Stimulated activated CD4-positive, alpha-beta T cell treated with anti-CD3 and anti-CD28 coated beads, TNF-alpha, amount 100 ng/mL, for 4 hours (primary cell): ENCODE measurements around the gene LCMT1.
"Not testable (repeated sequence)": the region's sequence is repeated elsewhere in the genome, so short reads cannot be mapped to it uniquely, and the experiment has no call there.

Experiments
- DNase-seq, 3 experiments: peaks; one replicate each; pipeline ENCODE4 v3.0.0-alpha.2; 2020; ENCODE audit warnings: low read depth in 3 of 3

Gene LCMT1

DNA sequence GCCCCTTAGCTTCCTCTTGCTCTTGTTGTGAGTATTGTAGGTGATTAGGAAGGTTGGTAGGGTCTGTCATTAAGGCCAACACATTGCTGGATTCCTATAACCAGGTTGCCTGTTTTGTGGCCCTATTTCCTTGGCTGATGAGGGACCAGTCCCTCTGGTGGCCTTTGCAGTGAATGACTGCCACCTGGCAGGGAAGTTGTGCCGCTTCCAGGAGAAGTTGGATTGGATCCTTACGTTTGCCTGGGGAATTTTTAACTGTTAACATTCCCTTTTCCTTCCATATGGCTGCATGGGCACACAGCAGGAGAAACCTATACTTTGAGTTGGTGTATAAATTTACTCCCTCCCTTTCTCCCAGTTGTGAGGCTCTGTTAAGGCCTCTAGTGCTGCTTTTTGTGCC is 32.4 kb downstream of the LCMT1 start:
- DNase-seq, result no peak

DNA sequence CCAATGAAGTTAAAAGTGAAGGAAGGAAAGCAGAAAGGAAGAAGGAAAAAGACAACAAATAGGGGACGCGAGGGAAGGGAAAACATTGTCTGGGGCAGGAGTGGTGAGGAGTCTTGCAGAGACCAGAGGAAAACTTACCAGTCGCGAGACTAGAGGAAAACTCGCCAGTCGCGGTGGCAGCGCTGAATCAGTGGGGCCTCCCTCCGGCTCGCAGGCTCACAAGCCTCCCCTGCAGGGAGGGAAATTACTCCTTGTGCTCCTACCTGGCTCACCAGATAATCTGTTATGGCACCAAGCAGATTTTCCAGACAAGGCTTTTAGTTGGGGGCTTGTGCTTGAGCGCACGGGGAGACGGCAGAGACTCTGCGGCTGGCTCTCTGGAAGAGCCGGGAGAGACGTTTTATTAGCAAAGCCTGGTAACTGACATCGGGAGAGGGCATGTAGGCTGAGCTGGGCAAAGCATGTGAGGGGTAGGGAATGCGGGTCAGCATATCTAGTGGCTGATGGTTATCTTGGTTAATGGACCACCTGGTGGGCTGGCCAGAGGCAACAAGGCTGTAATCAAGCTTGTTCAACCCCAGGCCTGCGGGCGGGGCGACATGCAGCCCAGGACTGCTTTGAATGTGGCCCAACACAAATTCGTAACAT is 37.1 kb downstream of the LCMT1 start:
- no peak for DNase-seq

DNA sequence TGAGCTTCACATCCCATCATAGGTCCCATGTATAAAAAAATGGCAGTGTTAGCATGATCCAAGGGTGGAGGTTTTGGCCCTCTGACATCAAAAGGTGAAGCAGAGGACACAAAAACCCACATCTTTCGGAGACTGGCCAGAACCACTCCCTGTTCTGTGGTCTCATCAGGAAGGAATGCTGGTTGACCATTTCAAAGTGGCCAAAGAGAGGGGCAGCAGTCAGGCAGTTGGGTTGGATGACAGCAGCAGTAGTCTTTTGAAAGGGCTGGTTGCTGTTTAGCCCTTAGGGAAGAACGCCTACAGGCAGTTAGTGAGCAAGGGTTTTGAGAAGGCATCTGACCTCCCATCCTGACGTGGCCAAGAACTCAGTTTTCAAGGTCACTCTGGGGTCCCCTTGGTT is 40.5 kb downstream of the LCMT1 start:
- no peak for DNase-seq

DNA sequence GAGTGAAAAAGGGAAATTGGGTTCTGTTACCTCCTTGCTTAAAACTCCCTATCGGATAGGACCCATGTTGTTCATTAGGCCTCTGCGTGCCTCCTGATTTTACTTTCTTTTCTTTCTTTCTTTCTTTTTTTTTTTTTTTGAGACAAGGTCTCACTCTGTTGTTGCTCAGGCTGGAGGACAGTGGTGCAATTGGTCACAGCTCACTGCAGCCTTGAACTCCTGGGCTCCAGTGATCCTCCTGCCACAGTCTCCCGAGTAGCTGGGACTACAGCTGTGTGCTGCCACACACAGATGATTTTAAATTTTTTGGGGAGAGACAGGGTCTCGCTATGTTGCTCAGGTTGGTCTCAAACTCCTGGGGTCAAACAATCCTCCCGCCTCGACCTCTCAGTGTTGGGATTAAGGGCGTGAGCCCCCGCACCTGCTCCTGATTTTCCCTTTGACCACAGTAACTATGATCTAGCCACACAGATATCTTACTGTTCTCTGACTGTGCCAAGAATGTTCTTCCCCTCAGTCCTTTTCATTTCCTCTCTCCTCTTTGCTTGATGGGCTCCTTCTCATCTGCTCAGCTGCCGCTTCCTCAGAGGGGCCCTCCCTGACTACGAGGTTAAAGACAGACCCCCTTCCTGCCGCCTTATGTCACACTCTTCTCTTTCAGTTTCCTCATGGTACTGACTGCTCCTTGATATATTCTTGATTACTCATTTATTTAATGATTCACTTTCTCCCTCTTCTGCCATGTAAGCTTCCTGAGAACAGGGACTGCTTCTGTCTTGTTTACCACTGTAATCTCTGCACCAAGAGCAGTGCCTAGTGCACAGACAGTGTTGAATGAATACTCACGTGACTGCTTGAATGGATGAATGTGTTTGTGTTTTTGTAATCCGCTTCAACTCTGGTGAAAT is 44.3 kb downstream of the LCMT1 start:
- DNase-seq, result peak in 1 of 3 experiments; percentile 7

DNA sequence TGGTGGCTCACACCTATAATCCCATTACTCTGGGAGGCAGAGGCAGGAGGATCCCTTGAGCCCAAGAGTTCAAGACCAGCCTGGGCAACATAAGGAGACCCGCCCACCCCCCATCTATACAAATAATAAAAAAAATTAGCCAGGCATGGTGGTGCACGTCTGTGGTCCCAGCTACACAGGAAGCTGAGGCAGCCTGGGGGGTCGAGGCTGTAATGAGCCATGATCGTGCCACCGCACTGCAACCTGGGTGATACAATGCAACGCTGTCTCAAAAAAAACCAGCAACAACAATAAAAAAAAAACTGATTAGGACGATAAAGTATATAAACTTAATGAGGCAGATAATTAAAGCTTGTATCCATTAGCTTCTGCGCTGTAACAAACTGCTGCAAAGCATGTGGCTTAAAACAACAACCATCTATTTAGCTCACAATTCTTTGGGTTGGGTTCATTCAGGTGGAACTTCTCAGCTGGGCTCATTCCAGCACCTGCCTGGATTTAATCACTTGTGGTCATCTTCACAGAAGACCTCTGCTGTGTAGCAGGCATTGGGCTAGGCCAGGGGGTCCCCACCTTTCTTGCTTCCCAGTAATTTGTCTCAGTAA is 45.8 kb downstream of the LCMT1 start:
- DNase-seq, result no peak

DNA sequence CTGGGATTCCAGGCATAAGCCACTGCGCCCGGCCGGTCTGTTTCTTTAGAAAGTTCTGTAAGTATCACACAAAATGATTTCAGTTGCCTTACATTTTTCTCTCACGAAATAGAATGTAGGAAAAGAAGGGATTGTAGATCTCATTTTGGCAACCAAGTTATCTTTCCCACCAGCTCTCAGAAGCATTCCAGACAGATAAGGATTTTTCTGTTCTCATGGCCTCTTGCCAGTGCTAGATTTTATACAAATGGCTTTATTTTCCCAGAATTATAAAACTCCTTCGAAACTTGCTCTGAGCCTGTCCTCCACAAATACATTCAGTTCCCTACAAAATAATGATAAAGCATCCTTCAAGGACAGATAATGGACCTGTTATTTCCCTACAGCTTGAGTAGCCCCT is 46.9 kb downstream of the LCMT1 start:
- no peak for DNase-seq

DNA sequence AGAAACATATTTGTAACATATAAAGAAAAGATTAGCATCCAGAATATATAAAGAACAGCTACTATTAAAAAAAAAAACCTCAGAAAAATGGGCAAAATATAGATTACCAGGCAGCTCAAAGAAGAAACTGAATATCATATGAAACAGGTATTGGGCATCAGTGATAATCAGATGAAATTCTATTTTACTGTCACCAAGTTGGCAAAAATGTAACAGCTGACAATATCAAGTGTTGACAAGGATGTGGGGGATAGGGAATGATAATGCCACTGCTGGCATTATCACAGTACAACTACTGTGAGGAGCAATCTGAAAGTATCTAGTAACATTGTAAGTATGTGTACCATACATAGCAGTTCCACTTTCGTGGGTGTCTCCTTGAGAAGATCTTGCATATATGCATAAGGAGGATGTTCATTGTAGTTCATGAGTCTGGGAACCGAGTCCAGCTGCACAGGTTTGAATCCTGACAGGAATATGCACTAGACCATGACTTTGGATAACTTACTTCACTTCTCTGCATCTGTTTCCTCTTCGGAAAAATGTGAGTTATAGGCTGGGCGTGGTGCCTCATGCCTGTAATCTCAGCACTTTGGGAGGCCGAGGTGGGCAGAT is 50.3 kb downstream of the LCMT1 start:
- DNase-seq, result no peak

DNA sequence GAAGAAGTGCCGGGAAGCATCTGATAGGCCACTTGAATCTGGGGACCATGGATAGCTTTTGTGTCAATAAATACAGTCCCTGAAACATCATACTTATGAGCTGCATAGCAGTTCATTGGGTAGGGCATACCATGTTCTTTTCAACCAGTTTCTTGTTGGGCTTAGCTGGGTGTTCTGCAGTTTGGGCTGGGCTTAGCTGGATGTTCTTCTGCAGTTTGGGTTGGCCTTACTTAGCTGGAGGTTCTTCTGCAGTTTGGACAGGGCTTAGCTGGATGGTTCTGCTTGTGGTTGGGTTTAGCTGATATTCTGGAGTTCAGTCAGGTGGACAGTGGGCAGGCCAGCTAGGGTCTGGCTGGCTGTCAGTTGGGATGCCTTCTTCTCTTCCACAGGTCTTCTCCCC is 52.1 kb downstream of the LCMT1 start:
- DNase-seq, result no peak

DNA sequence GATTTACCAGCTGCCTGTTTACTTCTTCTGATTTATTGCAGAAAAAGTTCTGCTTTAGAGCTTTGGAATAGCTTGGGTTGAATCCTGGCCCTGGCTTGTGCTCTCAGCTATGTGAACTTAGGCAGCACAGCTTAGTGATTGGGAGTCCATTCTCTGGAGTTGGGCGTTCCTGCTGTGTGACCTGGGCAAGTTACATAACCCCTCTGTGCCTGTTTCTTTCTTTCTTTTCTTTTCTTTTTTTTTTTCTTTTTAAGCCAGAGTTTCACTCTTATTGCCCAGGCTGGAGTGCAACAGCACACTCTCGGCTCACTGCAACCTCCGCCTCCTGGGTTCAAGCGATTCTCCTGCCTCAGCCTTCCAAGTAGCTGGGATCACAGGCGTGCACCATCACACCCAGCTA is 53.7 kb downstream of the LCMT1 start:
- no peak for DNase-seq

DNA sequence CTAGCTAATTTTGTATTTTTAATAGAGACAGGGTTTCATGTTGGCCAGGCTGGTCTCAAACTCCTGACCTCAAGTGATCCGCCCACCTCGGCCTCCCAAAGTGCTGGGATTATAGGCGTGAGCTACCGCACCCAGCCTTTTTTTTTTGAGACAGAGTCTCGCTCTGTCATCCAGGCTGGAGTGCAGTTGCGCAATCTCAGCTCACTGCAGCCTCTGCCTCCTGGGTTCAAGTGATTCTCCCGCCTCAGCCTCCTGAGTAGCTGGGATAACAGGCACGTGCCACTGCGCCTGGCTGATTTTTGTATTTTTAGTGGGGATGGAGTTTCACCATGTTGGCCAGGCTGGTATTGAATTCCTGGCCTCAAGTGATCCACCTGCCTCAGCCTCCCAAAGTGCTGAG is 56.4 kb downstream of the LCMT1 start:
- DNase-seq, result not testable (repeated sequence)

DNA sequence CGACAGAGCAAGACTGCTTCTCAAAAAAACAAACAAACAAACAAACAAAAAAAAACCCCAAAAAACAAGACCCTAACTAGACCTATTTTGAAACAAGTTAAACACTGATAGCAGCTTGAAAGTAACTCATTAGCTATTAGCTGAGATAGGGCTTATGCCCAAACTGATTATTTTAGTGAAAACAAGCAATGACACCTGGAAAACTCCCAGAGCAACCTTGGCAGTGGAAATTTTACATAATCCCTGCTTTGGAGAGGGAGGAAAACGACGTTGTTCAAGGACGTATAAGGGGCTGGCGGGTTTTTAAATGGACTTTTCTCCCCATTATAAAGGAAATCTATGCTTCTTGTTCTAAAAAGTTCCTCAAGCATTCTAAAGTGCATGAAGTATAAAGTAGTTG is 59.8 kb downstream of the LCMT1 start:
- no peak for DNase-seq

DNA sequence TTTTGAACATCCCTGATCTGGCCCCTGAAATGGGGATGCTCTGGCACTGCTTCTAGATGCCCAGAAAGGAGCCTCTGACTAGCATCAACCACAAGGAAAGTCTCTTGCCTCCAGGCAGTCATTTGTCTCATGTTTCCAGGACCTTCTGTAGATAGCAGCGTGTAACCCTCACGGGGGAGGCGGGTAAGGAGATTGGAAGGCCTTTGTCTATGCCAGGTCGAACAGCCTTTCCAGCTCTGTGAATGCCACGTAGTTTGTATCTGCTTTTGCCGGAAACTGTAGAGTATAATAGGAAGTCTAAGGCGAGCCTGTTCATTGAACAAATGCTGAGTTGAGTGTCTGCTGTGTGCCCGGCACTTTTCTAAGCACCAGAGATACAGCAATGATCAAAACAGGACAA is 61.3 kb downstream of the LCMT1 start:
- no peak for DNase-seq

DNA sequence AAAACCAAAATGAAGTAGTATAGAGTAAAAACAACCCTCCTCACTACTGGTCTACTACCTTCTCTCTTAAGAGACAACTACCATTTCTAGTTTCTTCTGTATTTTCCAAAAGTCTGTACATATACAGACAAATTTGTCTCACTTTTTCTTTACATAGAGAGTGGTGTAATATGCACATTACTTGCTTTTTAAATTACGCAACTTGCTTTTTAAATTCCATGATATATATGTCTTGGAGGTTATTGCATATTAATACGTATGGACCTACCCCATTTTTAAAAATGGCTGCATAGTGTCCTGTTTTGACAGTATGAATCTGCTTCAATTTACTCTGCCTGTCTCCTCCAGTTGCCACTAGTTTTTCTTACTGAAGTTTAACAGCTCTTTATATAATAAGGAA is 62.7 kb downstream of the LCMT1 start:
- DNase-seq, result no peak

DNA sequence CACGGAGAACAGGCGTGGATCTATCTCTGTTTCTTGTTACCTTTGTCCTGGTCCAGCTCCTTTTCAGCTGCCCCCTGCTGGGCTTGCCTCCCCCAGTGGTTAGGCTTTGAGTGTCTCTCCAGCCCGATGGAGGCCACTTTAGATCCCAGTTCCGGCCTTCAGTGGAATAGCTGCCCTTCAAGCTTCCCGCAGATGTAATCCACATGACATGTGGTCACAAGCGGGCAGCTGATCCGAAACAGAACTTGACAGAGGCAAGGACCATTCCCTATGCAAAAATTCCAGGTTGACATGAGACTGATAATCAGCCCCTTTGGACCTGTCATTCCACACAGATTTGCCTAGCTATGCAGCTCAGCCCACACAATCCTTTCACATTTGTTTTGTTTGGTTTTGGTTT is 64.6 kb downstream of the LCMT1 start:
- no peak for DNase-seq

DNA sequence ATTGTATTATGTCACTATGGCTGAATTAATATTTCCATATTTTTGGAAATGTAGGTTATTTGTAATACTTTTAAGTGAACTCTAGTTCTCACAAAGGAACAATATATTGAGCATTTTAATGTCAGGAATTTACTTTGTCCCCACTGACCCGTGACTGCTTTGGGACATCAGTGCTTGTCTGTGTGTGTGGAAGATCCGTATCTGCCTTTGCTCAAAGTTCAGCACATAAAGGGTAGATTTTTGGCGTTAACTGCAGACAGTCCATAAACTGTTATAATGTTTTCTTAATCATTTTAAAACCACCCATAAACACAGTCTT is 65.9 kb downstream of the LCMT1 start:
- DNase-seq, result no peak

DNA sequence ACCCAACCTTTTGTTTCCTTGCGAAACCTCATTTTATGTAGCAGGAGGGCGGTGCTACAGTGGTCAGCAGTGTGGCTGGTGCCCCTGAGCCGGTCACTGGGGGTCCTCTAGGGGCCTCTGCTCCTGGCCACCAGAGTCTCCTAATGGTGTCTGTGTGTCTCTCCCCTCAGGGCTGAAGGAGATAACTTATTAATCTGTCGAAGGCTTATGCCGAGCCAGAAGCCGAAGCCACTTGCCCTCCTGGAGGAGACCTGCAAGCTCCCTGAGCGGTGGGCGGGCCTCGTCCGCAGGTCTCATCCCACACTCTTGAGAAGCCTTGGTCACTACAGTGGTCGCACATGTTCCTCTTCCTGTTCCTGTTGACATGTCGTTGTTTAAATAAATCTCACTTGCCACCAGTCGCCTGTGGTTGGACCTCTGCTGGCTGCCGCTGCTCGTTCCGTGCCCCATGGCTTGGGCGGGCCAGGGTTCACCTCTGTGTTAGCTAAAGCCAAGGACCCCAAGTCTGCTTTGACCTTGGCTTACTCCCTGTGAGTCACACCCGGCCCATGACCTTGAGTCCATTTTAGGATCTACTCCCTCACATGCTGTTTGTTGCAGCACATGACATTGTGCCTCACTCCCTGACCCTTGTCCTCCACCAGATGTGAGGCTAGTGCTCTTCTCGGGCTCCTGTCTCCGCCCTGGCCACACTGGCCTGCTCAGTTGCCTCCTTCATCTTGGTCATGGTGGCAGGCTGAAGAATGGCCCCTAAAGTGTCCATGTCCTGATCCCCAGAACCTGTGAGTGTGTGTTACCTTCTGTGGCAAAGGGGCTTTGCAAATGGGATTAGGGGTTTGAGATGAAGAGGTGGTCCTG is 66.5 kb downstream of the LCMT1 start:
- DNase-seq, result no peak

DNA sequence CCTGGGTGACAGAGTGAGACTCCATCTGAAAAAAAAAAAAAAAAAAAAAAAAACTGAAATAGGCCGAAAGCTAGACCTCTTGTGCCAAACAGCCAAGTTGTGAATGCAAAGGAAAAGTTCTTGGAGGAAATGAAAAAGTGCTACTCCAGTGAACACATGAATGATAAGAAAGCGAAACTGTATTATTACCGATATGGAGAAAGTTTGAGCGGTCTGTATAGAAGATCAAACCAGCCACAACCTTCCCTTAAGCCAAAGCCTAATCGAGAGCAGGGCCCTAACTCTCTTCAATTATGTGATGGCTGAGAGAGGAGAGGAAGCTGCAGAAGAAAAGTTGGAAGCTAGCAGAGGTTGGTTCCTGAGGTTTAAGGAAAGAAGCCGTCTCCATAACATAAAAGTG is 69.7 kb downstream of the LCMT1 start:
- DNase-seq, result not testable (repeated sequence)

DNA sequence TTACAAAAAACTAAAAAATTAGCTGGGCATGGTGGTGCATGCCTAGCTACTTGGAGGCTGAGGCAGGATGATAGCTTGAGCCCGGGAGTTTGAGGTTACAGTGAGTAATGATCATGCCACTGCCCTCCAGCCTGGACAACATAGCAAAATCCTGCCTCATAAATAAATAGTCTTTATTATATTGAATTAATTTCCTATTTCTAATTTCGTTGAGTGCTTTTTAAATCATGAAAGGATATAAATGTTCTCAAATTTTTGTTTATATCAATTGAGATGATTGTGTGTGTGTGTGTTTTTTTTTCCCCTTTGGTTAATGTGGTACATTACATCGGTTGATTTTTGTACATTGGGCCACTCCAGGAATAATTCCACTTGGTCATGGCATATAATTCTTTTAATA is 73.2 kb downstream of the LCMT1 start:
- no peak for DNase-seq

DNA sequence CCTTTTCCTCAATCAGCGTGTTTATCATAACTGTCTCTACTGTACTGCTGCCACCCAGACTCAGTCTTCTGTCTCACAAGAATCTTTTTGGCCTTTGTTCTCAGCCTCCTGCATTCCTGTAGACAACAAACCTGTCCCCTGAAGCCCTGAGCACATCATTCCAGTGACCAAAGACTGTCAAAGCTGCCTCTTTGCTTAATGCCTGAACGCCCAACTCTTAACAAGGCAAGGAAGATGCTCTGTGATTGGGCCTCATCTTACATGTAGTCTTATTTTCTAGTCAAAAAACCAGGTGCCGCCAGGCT is 75.9 kb downstream of the LCMT1 start:
- DNase-seq, result no peak

DNA sequence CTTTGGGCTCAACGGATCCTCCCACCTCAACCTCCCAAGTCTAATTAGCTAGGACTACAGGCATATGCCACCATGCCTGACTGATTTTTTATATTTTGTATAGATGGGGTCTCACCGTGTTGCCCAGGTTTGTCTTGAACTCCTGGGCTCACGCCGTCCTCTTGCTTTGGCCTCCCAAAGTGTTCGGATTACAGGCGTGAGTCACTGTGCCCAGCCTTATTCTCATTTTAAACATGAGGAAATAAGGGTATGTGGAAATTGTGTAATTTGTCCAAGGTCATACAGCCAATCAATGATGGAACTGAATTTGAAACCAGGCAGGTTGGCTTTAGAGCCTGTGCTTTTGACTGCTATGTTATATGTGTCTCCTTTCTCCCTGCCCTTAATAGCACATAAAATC is 77.8 kb downstream of the LCMT1 start:
- no peak for DNase-seq

DNA sequence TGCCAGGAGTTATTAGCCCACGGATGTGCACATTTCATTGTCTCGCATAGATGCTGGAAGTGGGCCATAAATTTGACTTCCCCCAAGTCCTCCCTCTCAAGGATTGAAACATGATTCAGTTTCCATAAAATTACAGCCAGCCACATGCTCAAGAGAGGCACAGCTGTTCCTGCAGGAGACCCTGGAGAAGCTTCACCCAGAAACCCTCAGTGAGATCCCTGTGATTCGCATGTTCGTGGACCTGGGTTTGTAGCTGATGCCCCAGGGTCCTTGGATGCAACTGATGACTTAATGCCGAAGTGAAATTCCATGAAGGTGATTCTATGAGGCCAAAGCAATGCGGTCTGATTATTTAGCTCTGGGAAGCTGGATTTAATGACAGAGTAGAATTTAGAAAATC is 80.6 kb downstream of the LCMT1 start:
- DNase-seq, result no peak

DNA sequence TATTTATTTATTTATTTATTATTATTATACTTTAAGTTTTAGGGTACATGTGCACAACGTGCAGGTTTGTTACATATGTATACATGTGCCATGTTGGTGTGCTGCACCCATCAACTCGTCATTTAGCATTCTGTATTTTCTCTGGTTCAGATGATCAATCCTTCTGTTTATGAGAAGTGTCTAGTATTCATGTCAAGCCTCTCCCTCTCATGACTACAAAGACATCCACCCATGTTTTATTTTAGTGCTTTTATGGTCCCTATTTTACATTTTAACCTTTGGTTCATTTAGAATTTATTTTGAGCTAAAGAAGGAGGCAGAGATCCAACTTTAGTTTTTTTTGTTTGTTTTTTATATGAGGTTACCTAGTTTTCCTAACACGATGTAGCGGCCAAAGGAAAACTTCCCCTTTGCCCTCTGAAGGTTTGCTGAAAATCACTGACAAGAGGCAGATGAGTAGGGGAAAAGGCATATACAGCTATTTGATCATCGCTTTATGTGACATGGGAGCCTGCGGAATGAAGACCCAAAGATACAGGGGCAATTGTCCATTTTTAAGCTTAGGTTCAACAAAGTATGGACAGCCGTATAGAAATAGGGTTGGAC is 82.8 kb downstream of the LCMT1 start:
- DNase-seq, result no peak
